Loucy (cell line): ENCODE data around the gene AFF1.

Experiments
- H2AFZ ChIP-seq: fragments of 200-600 bp; sonication (generic); 2 replicates; pipeline ENCODE4 v1.6.0; 2016; ENCODE audit warnings: antibody characterized with exemption, mild to moderate bottlenecking, low read length, moderate library complexity
- H3F3A ChIP-seq: fragments of 200-600 bp; 2 replicates; pipeline ENCODE4 v1.6.0; 2016; ENCODE audit warnings: antibody characterized with exemption, low read depth, mild to moderate bottlenecking
- H3K27me3 ChIP-seq: fragments of 200-600 bp; sonication (generic); 2 replicates; pipeline ENCODE4 v1.6.1; 2014; ENCODE audit warnings: low read length, mild to moderate bottlenecking; ENCODE audit not compliant: insufficient read depth, poor library complexity, severe bottlenecking
- H3K36me3 ChIP-seq: fragments of 200-600 bp; sonication (generic); 2 replicates; pipeline ENCODE4 v1.6.1; 2016; ENCODE audit warnings: low read length; ENCODE audit not compliant: insufficient read depth
- H3K4me1 ChIP-seq: fragments of 200-600 bp; sonication (generic); 2 replicates; pipeline ENCODE4 v1.5.1; 2014; ENCODE audit warnings: low read length, mild to moderate bottlenecking; ENCODE audit not compliant: insufficient read depth, poor library complexity, severe bottlenecking
- H3K4me2 ChIP-seq: fragments of 200-600 bp; sonication (generic); 2 replicates; pipeline ENCODE4 v1.6.0; 2014; ENCODE audit warnings: antibody characterized with exemption, low read length, low read depth, mild to moderate bottlenecking; ENCODE audit not compliant: poor library complexity, severe bottlenecking
- H3K4me3 ChIP-seq: fragments of 200-600 bp; sonication (generic); 2 replicates; pipeline ENCODE4 v1.5.1; 2014; ENCODE audit warnings: low read length, mild to moderate bottlenecking, mixed read lengths; ENCODE audit not compliant: poor library complexity, severe bottlenecking
- H3K79me2 ChIP-seq: fragments of 200-600 bp; sonication (generic); 2 replicates; pipeline ENCODE4 v1.6.1; 2014; ENCODE audit warnings: low read length; ENCODE audit not compliant: insufficient read depth
- H3K9ac ChIP-seq: fragments of 200-600 bp; sonication (generic); 2 replicates; pipeline ENCODE4 v1.6.0; 2014; ENCODE audit warnings: mild to moderate bottlenecking, low read depth, low read length, moderate library complexity; ENCODE audit not compliant: poor library complexity, severe bottlenecking
- H3K9me2 ChIP-seq: fragments of 200-600 bp; sonication (generic); replicated peaks from 2 replicates; pipeline ENCODE4 v1.6.1; 2016; ENCODE audit warnings: low read depth, low read length, mixed read lengths
- H3K9me3 ChIP-seq: fragments of 200-600 bp; sonication (generic); 2 replicates; pipeline ENCODE4 v1.6.1; 2014; ENCODE audit warnings: mild to moderate bottlenecking, antibody characterized with exemption, low read length, low read depth; ENCODE audit not compliant: insufficient read depth
- H4K20me1 ChIP-seq: fragments of 200-600 bp; sonication (generic); 2 replicates; pipeline ENCODE4 v1.6.0; 2014; ENCODE audit warnings: antibody characterized with exemption, low read length, mild to moderate bottlenecking; ENCODE audit not compliant: insufficient read depth, poor library complexity, severe bottlenecking
- CTCF ChIP-seq: fragments of 200-600 bp; sonication (generic); conservative IDR thresholded peaks from 2 replicates; pipeline ENCODE4 v1.5.1; 2014; ENCODE audit warnings: mild to moderate bottlenecking, antibody characterized with exemption, low read length
- EZH2phosphoT487 ChIP-seq: fragments of 200-600 bp; IDR thresholded peaks from 2 replicates; pipeline ENCODE4 v1.6.1; 2018; ENCODE audit warnings: antibody characterized with exemption, mild to moderate bottlenecking, moderate library complexity, borderline replicate concordance

Gene AFF1

GRCh38 chr4:86917212-86918039, 17.4 kb upstream of the AFF1 start:
- H3K9ac ChIP-seq: no peak overlapping the region
- H3K79me2 ChIP-seq: no peaks in the 10 kb centered on the region
- H3K9me2 ChIP-seq: no peaks in the 10 kb centered on the region
- H3K4me3 ChIP-seq: no peak overlapping the region
- TF ChIP-seq CTCF (no peak), EZH2phosphoT487 (no peak)
- H3K4me1 ChIP-seq: no peaks in the 10 kb centered on the region
- no peak overlapping the region for H2AFZ ChIP-seq
- H4K20me1 ChIP-seq: no peaks in the 10 kb centered on the region
- no peaks in the 10 kb centered on the region for H3K27me3 ChIP-seq
- H3K9me3 ChIP-seq: no peaks in the 10 kb centered on the region
- H3F3A ChIP-seq: no peaks in the 10 kb centered on the region
- H3K36me3 ChIP-seq: no peaks in the 10 kb centered on the region
- no peak overlapping the region for H3K4me2 ChIP-seq

- H3K36me3 ChIP-seq: no peaks in the 10 kb centered on the region
- no peaks in the 10 kb centered on the region for H3K4me1 ChIP-seq
- H3K9me2 ChIP-seq: no peaks in the 10 kb centered on the region
- H2AFZ ChIP-seq: no peak overlapping the region
- no peaks in the 10 kb centered on the region for H3K27me3 ChIP-seq
- H4K20me1 ChIP-seq: no peaks in the 10 kb centered on the region
- H3K9me3 ChIP-seq: no peaks in the 10 kb centered on the region
- H3F3A ChIP-seq: no peaks in the 10 kb centered on the region
- no peak overlapping the region for H3K4me2 ChIP-seq
- TF ChIP-seq EZH2phosphoT487: no peak
- no peak for TF ChIP-seq CTCF
- H3K79me2 ChIP-seq: no peaks in the 10 kb centered on the region
- H3K9ac ChIP-seq: no peak overlapping the region
- no peak overlapping the region for H3K4me3 ChIP-seq
These were observed 16.2 kb upstream of the AFF1 start for GRCh38 chr4:86918539-86919072.

- Histone ChIP-seq H3K4me1 (no peaks in the 10 kb centered on the region), H3K79me2 (no peaks in the 10 kb centered on the region), H3K9ac (no peak overlapping the region), H4K20me1 (no peaks in the 10 kb centered on the region), H3K27me3 (no peaks in the 10 kb centered on the region), H2AFZ (no peak overlapping the region), H3K36me3 (no peaks in the 10 kb centered on the region), H3K4me2 (no peak overlapping the region), H3K4me3 (no peak overlapping the region), H3F3A (no peaks in the 10 kb centered on the region), H3K9me2 (no peaks in the 10 kb centered on the region), H3K9me3 (no peaks in the 10 kb centered on the region)
- no peak for TF ChIP-seq EZH2phosphoT487
- no peak for TF ChIP-seq CTCF
These were observed 15.1 kb upstream of the AFF1 start for GRCh38 chr4:86919561-86920223.
